LNCaP clone FGC (cell line): Measurements from ENCODE around the gene GUK1.

Experiments used
- DNase-seq: peaks from one replicate; pipeline ENCODE4 v3.0.0-alpha.2; 2011; ENCODE audit warnings: low read depth
- H3K4me3 ChIP-seq: 2 replicates; pipeline ENCODE4 v1.5.1; 2011; ENCODE audit warnings: mild to moderate bottlenecking, low read depth, low read length, control low read depth
- CTCF ChIP-seq: IDR thresholded peaks from 2 replicates; pipeline ENCODE4 v1.5.1; 2012; ENCODE audit warnings: mild to moderate bottlenecking; ENCODE audit not compliant: control insufficient read depth, insufficient read depth; ENCODE audit errors: extremely low read depth

Gene GUK1

GRCh38 chr1:228178737-228179684, 38.9 kb downstream of the GUK1 start:
- DNase-seq = no peak
- no peak overlapping the region for H3K4me3 ChIP-seq
- no peak for TF ChIP-seq CTCF

- TF ChIP-seq CTCF = no peak
Measured at GRCh38 chr1:228180271-228180958, 40.3 kb downstream of the GUK1 start.

GRCh38 chr1:228180959-228181644, 41.0 kb downstream of the GUK1 start:
- no peak for DNase-seq
- no peak overlapping the region for H3K4me3 ChIP-seq
- no peak for TF ChIP-seq CTCF

More at GRCh38 chr1:228180271-228180958, 40.3 kb downstream of the GUK1 start:
- DNase-seq = no peak
- H3K4me3 ChIP-seq = no peak overlapping the region

GRCh38 chr1:228181645-228182034, 41.6 kb downstream of the GUK1 start:
- DNase-seq = no peak

GRCh38 chr1:228182296-228183030, 42.4 kb downstream of the GUK1 start:
- no peak for DNase-seq
- no peak overlapping the region for H3K4me3 ChIP-seq
- no peak for TF ChIP-seq CTCF

More at GRCh38 chr1:228181645-228182034, 41.6 kb downstream of the GUK1 start:
- H3K4me3 ChIP-seq = no peak overlapping the region
- no peak for TF ChIP-seq CTCF

- H3K4me3 ChIP-seq = no peak overlapping the region
- DNase-seq = no peak
- TF ChIP-seq CTCF = no peak
Measured at GRCh38 chr1:228184152-228184551, 44.1 kb downstream of the GUK1 start.
